Activated B cell treated with CpG ODN at 0.5 μM for 24 hours (primary cell): ENCODE data around the gene RFC4. TPM values are rescaled to one million over a fixed set of nuclear protein-coding genes. Genes with fewer than 3 reads are reported as not detected.
A peak's percentile ranks its signal among the peaks of the same experiment; 100 is the strongest.

Experiments used
- ATAC-seq: fragments of 200-7000 bp; cut with Tn5 transposase; one replicate; pipeline ENCODE4 v1.10.0; 2021; ENCODE audit warnings: low read depth, mild to moderate bottlenecking, moderate library complexity
- CTCF ChIA-PET: fragments of 350-600 bp; sonication (Branson Sonifier 250); formaldehyde crosslinking; loops from one replicate; lab custom pipeline; 2021; ENCODE audit warnings: antibody characterized with exemption; lab: Charles Lee
- POLR2A ChIA-PET: fragments of 350-600 bp; sonication (Branson Sonifier 250); formaldehyde crosslinking; loops from one replicate; lab custom pipeline; 2021; ENCODE audit warnings: antibody characterized with exemption; lab: Charles Lee
- DNase-seq: peaks from one replicate; pipeline ENCODE4 v3.0.0; 2022
- H3K27ac Mint-ChIP-seq: one replicate; pipeline ENCODE4 v1.8.0; 2020; ENCODE audit warnings: mixed read lengths
- H3K27me3 Mint-ChIP-seq: one replicate; pipeline ENCODE4 v1.8.0; 2021; ENCODE audit warnings: mixed read lengths
- H3K36me3 Mint-ChIP-seq: one replicate; pipeline ENCODE4 v1.8.0; 2021; ENCODE audit warnings: low read depth, mixed read lengths
- H3K4me1 Mint-ChIP-seq: one replicate; pipeline ENCODE4 v1.8.0; 2021; ENCODE audit warnings: mixed read lengths
- H3K4me3 Mint-ChIP-seq: one replicate; pipeline ENCODE4 v1.8.0; 2020; ENCODE audit warnings: mild to moderate bottlenecking, mixed read lengths
- H3K9me3 Mint-ChIP-seq: one replicate; pipeline ENCODE4 v1.8.0; 2020; ENCODE audit warnings: mixed read lengths
- intact Hi-C: fragments of 100-400 bp; cut with micrococcal nuclease; formaldehyde crosslinking; loops from one replicate; pipeline ENCODE4 v1.15.1; 2024
- total RNA-seq: library from RNA; stranded (reverse); gene quantifications from 2 replicates; pipeline ENCODE4 v1.2.3, GENCODE V29; 2022
- TF ChIP-seq, protein P1 (sequence below): fragments of 200-600 bp; IDR thresholded peaks from one replicate; pipeline ENCODE4 v1.8.0; 2022; ENCODE audit warnings: antibody characterized with exemption, mild to moderate bottlenecking

Gene RFC4
- total RNA-seq, 1 donor from 2014 or later: 29.9 TPM

DNA sequence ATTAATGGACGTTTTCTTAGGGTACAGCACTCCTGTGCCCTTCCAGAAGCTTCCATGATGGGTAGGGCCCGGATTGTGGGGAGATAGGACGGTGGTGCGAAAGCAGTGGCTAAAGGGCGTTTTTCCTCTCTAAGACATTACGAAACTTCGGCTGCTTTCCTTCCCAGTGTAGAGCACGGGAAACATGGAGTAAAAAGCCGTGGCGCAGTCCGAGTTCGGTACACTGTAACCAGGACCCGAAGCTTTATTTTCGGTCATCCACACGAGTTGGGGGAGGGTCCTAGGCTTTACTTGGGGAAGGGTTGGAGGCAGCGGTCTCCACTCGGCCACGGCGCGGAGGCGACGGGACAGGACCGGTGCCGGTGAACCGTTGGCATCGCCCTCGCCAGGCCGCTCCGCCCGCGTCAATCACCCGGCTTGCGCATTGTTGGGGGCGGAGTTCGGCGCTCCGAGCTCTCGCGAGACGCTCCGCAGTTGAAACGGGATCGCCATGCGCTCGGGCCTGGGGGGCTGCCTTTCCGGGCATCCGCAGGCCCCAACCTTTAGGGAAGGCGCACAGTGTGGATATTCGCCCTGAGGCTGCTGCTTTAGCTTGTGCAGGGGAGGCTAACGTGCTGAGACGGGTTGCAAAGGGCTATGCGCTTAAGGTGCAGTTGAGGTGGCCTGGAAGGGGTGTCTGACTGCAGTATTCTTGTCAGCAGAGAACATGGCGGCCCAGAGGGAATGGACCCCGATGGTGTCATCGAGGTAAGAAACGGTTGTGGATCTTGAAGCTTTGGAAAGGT is 22.4 kb downstream of the RFC4 start:
- ChIA-PET CTCF (interaction anchor here (1.1 to 1.8 kb wide), 4 partner anchors 11 to 356 kb away, joined by 3 to 7 read pairs (median 4); partner anchors contain the start of gene RPL39L), POLR2A (interaction anchor here (0.5 to 6.0 kb wide), 51 partner anchors 8 to 1603 kb away, joined by 3 to 258 read pairs (median 7); partner anchors contain the start of genes DGKG, DNAJB11, ETV5 and HRG)
- DNase-seq (peak; percentile 75), ATAC-seq (peak; percentile 62)
- H3K27me3 Mint-ChIP-seq: no peaks in the 10 kb centered on the region
- peak overlapping the region; percentile 98 for H3K4me3 Mint-ChIP-seq
- TF ChIP-seq, protein P1, sequence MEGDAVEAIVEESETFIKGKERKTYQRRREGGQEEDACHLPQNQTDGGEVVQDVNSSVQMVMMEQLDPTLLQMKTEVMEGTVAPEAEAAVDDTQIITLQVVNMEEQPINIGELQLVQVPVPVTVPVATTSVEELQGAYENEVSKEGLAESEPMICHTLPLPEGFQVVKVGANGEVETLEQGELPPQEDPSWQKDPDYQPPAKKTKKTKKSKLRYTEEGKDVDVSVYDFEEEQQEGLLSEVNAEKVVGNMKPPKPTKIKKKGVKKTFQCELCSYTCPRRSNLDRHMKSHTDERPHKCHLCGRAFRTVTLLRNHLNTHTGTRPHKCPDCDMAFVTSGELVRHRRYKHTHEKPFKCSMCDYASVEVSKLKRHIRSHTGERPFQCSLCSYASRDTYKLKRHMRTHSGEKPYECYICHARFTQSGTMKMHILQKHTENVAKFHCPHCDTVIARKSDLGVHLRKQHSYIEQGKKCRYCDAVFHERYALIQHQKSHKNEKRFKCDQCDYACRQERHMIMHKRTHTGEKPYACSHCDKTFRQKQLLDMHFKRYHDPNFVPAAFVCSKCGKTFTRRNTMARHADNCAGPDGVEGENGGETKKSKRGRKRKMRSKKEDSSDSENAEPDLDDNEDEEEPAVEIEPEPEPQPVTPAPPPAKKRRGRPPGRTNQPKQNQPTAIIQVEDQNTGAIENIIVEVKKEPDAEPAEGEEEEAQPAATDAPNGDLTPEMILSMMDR: no peak
- H3K9me3 Mint-ChIP-seq: no peaks in the 10 kb centered on the region
- peaks cover 62% of the 10 kb centered on the region for H3K36me3 Mint-ChIP-seq
- H3K27ac Mint-ChIP-seq: peak overlapping the region; percentile 99
- intact Hi-C loops: loop anchor here (1.0 to 10.0 kb wide), 10 partner anchors 12 to 846 kb away; partner anchors contain the start of genes DNAJB11, ETV5, RFC4 and ST6GAL1
- peaks cover 55% of the 10 kb centered on the region for H3K4me1 Mint-ChIP-seq

DNA sequence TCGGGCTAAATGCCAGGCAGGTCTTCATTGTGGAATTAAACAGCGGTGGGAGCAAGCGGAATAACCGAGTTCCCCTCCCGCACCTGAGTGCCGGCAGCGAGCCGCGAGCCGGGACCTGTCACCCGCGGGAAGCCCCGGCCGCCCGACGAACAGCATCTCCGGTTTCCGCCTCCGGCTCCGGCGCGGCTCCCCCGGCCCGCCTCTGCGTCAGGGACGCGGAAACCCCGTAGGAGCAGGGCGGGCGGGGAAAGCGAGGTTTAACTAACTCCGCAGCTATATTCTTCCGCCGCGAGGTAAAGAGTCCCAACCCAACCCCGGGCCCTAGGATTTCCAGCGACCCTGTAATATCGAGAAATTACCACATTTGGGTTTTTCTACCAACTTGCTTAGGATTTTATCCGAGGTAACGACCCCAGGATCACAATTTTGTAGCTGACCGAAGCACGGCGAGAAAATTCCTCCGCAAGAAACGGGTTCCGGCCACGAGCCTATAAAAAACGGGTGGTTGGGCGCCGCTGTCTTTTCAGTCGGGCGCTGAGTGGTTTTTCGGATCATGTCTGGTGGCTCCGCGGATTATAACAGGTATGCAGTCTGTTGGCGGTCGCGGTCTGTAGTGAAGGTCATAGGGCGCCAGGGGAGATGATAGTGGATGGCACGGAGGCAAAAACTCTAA is 23.1 kb downstream of the RFC4 start, which contains the start of gene EIF4A2:
TSS of gene EIF4A2 (plus strand) at position 520 of the 673 bp plus-strand sequence. CDS start at position 554, 34 bp downstream.
- Mint-ChIP-seq H3K9me3 (no peaks in the 10 kb centered on the region), H3K4me1 (peaks cover 48% of the 10 kb centered on the region), H3K4me3 (peak within 1 kb of the TSS; percentile 98), H3K27me3 (no peaks in the 10 kb centered on the region), H3K36me3 (peaks cover 55% of the 10 kb centered on the region), H3K27ac (peak within 1 kb of the TSS; percentile 99)
- ChIA-PET CTCF (interaction anchor here (1.1 to 1.8 kb wide), 4 partner anchors 10 to 356 kb away, joined by 3 to 7 read pairs (median 4); partner anchors contain the start of gene RPL39L), POLR2A (interaction anchor here (0.5 to 6.0 kb wide), 53 partner anchors 9 to 1603 kb away, joined by 3 to 258 read pairs (median 7); partner anchors contain the start of genes DGKG, DNAJB11, ETV5 and HRG)
- intact Hi-C loops: loop anchor here (1.0 to 10.0 kb wide), 10 partner anchors 11 to 845 kb away; partner anchors contain the start of genes DNAJB11, ETV5, RFC4 and ST6GAL1
- TF ChIP-seq, protein P1: no peak
- ATAC-seq (peak; percentile 77), DNase-seq (peak; percentile 88)

- H3K4me3 Mint-ChIP-seq: peak overlapping the region; percentile 98
- DNase-seq: no peak
- intact Hi-C loops: loop anchor here (1.0 to 10.0 kb wide), 10 partner anchors 10 to 844 kb away; partner anchors contain the start of genes DNAJB11, ETV5, RFC4 and ST6GAL1
These were observed 23.7 kb downstream of the RFC4 start for GRCh38 chr3:186782542-186783057.

DNA sequence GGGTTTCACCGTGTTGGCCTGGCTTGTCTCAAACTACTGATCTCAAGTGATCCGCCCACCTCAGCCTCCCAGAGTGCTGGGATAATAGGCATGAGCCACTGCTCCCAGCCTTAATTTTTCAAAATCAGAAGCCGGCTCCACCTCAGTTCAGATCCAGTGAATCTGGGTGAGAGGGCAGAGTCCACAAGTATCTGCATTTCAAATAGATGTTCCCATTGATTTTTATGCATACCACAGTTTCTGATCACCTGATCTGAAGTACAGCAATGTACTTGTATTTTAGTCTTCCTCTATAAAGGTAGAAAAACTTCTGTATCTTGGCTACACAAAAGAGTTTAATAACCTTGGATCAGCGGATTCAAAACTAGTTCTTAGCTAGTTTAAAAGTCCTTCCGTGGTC is 27.1 kb downstream of the RFC4 start:
- H3K27me3 Mint-ChIP-seq: no peaks in the 10 kb centered on the region
- H3K36me3 Mint-ChIP-seq: peaks cover 15% of the 10 kb centered on the region
- CTCF ChIA-PET: no interaction called here
- TF ChIP-seq, protein P1: no peak
- no peak overlapping the region for H3K27ac Mint-ChIP-seq
- intact Hi-C loops: no loop called here
- H3K4me3 Mint-ChIP-seq: no peak overlapping the region
- POLR2A ChIA-PET: interaction anchor here (0.6 kb wide), 1 partner anchor 11 kb away, joined by 3 read pairs; no protein-coding TSS in a partner anchor
- ATAC-seq (no peak), DNase-seq (no peak)
- peaks cover 14% of the 10 kb centered on the region for H3K4me1 Mint-ChIP-seq
- H3K9me3 Mint-ChIP-seq: no peaks in the 10 kb centered on the region

More at GRCh38 chr3:186782542-186783057, 23.7 kb downstream of the RFC4 start:
- ChIA-PET POLR2A (interaction anchor here (0.6 to 6.0 kb wide), 41 partner anchors 10 to 1197 kb away, joined by 3 to 258 read pairs (median 8); partner anchors contain the start of genes DGKG, DNAJB11, ETV5 and HRG), CTCF (interaction anchor here (1.1 to 1.8 kb wide), 2 partner anchors 10 to 45 kb away, joined by 3 to 7 read pairs; no protein-coding TSS in a partner anchor)
- ATAC-seq: no peak
- TF ChIP-seq, protein P1: no peak
- H3K27ac Mint-ChIP-seq: peak overlapping the region; percentile 99
- peaks cover 49% of the 10 kb centered on the region for H3K36me3 Mint-ChIP-seq
- H3K27me3 Mint-ChIP-seq: no peaks in the 10 kb centered on the region
- H3K9me3 Mint-ChIP-seq: no peaks in the 10 kb centered on the region
- H3K4me1 Mint-ChIP-seq: peaks cover 42% of the 10 kb centered on the region
